ENCODE results near the gene RASA3. TPM values are rescaled to one million over a fixed set of nuclear protein-coding genes. Genes with fewer than 3 reads are reported as not detected.

Gene RASA3
- total and polyA plus RNA-seq, 10 of the 15 experiments (the other 5 are each of a cell fraction or from before 2014, with no cell fraction given) = 0.79 to 33.9 (median 17.6) TPM

- TF ChIP-seq PRDM15 (CRISPR knock-in tag; IDR thresholded peaks at IDR 0.05) (no peak), JUNB (IDR thresholded peaks at IDR 0.05) (no peak), CBX3 (IDR thresholded peaks at IDR 0.05; ENCODE audit: borderline replicate concordance, low read depth) (no peak), CREB1 (IDR thresholded peaks at IDR 0.05; ENCODE audit: low read depth) (no peak), ZNF384 (IDR thresholded peaks at IDR 0.05; ENCODE audit: borderline replicate concordance, low read depth, low read length) (no peak), MYB (IDR thresholded peaks at IDR 0.05; ENCODE audit: borderline replicate concordance, low read depth, low read length) (no peak), BACH1 (IDR thresholded peaks at IDR 0.05; ENCODE audit: borderline replicate concordance) (no peak), HCFC1 (IDR thresholded peaks at IDR 0.05; ENCODE audit: low read length) (no peak), E2F4 (IDR thresholded peaks at IDR 0.05; ENCODE audit: low read depth, low read length) (no peak), SMARCA5 (IDR thresholded peaks at IDR 0.05) (no peak), ZBTB33 (IDR thresholded peaks at IDR 0.05) (no peak), CHD2 (IDR thresholded peaks at IDR 0.05; ENCODE audit: borderline replicate concordance, low read depth, low read length) (no peak), RELA (IDR thresholded peaks at IDR 0.05; ENCODE audit: borderline replicate concordance, partially characterized antibody) (no peak)
Measured at GRCh38 chr13:114136576-114136975, 4.2 kb upstream of the RASA3 start (continued).

Measured in GM12878 (cell line).